ENCODE measurements around the gene TBXA2R. TPM values are rescaled to one million over a fixed set of nuclear protein-coding genes. Genes with fewer than 3 reads are reported as not detected.

The TBXA2R gene
- 0.15 and 0.22 TPM in 2 replicates for total RNA-seq (2014; rRNA removed; shearing (Covaris generic); ENCODE audit: low replicate concordance)

DNA sequence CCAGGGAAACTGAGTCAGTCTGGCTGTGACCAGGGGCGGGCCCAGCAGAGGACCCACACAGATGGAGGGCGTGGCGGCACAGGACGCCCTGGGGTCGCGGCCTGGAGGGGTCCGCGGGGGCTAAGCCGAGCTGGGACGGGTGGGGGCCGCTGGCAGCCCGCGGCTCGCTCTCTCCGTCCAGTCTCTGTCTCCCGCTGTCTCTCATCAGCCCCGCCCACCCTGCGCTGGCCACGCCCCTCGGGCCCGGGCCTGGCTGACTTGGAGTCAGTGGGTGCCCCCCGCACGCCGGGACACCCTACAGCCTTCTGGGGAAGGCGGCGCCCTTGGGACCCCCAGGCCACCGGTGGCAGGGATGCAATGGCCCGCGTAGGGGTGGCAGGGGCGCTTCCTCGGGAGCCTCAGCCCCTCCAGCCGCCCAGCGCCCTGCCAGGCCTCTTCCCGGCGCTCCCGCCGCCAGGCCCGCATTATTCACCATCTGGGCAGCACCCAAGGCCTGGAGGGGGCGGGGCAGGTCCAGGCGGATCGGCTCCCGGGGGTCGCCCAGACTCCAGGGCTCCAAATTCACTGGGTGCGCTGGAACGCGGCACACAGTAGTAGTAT, at the start of gene TBXA2R:
Gene TBXA2R (minus strand): TSS at position 186 of the 600 bp plus-strand sequence. CDS start 6,241 bp downstream, outside the sequence.
- H3K4me1 ChIP-seq (ENCODE audit: low read length): peaks cover 7% of the 10 kb centered on the region; the same call in 1 of the 2 replicates
- H3K4me3 ChIP-seq (ENCODE audit: low read length): no peak within 1 kb of the TSS
- H3K9me2 ChIP-seq (replicated peaks; ENCODE audit: insufficient read depth, low read length): no peaks in the 10 kb centered on the region
- H3K27me3 ChIP-seq (ENCODE audit: low read length): no peaks in the 10 kb centered on the region
- DNase-seq: peak; percentile 71
- H3K79me2 ChIP-seq (ENCODE audit: low read length): no peaks in the 10 kb centered on the region
- H3K9ac ChIP-seq (ENCODE audit: low read length): no peak within 1 kb of the TSS
- H3K4me2 ChIP-seq (ENCODE audit: low read depth, low read length, poor library complexity, severe bottlenecking): no peak within 1 kb of the TSS
- H4K20me1 ChIP-seq (ENCODE audit: insufficient read depth, low read depth, low read length): peaks cover 10% of the 10 kb centered on the region; the same call in 1 of the 2 replicates
- no peak within 1 kb of the TSS for H2AFZ ChIP-seq (ENCODE audit: low read length)
- no peak within 1 kb of the TSS for H3K27ac ChIP-seq (ENCODE audit: low read length)
- no peaks in the 10 kb centered on the region for H3K36me3 ChIP-seq (ENCODE audit: insufficient read depth, low read length)
- H3K9me3 ChIP-seq (ENCODE audit: low read length): no peaks in the 10 kb centered on the region

DNA sequence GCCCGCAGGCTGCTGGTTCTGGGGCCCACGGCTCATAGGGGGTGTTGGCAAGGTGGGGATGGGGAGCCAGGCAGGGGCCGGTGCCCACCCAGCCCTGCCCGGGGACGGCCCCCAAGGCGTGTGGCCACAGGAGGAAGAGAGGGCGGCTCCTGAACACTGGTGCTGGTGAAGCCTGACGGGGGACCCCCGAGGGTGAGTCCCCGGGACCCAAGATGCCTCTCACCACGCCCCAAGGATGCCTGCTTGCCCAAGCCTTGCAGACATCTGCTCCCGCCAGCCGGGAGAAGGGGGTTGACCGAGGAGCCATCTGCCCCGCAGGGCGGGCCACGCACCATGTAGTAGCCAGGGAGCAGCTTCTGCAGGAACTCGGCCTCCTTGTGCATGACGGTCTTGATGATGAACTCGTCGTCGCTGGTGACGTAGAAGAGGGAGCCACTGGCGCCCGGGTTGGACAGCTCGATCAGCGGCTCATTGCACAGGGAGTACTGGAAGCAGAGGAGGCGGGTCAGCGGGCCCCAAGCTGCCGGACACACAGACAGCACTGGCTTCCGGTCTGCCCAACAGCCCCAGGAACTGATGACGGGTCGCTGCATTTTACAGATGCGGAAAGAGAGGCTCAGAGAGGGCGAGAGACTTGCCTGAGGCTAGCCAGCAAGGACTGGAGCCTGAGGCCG, 49.5 kb upstream of the TBXA2R start:
- no peaks in the 10 kb centered on the region for H4K20me1 ChIP-seq (ENCODE audit: insufficient read depth, low read depth, low read length)
- peak overlapping the region; percentile 51 for H3K4me2 ChIP-seq (ENCODE audit: low read depth, low read length, poor library complexity, severe bottlenecking)
- H3K27me3 ChIP-seq (ENCODE audit: low read length): no peaks in the 10 kb centered on the region
- H3K9ac ChIP-seq (ENCODE audit: low read length): peak overlapping the region; percentile 37
- DNase-seq: no peak
- H3K9me3 ChIP-seq (ENCODE audit: low read length): no peaks in the 10 kb centered on the region
- H2AFZ ChIP-seq (ENCODE audit: low read length): no peak overlapping the region
- no peaks in the 10 kb centered on the region for H3K9me2 ChIP-seq (replicated peaks; ENCODE audit: insufficient read depth, low read length)
- H3K36me3 ChIP-seq (ENCODE audit: insufficient read depth, low read length): no peaks in the 10 kb centered on the region
- peak overlapping the region; percentile 58 for H3K27ac ChIP-seq (ENCODE audit: low read length)
- peaks cover 15% of the 10 kb centered on the region for H3K4me1 ChIP-seq (ENCODE audit: low read length)
- no peaks in the 10 kb centered on the region for H3K79me2 ChIP-seq (ENCODE audit: low read length)
- H3K4me3 ChIP-seq (ENCODE audit: low read length): no peak overlapping the region

DNA sequence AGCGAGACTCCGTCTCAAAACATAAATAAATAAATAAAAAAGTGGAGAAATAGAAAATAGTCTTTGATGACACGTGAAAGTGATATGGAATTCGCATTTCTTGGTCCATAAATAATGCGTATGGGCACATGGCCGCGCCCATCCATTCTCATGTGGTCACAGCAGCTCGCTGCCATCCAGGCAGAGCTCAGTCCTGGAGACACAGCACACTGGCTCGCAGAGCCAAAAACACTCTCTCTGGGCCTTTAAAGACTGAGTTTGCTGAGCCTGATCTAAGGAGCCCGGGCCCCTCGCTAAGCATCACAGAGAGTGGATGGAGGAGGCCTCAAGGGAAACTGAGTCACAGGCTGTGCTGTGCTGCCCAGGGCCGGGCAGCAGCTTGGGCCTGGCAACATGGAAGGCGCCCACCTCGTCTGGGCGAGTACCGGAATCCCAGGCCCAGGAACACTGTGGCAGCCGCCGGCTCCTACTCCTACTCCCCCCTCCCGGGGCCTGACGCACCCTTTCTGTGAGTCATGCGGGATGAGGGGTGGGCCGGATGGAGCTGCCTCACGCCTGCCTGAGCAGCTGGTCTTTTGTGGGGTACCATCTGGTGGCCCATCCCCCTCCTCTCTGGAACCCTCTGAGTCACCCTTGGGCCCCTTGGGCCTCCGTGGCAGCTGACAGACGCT, 48.9 kb upstream of the TBXA2R start:
- no peaks in the 10 kb centered on the region for H4K20me1 ChIP-seq (ENCODE audit: insufficient read depth, low read depth, low read length)
- DNase-seq: peak; percentile 85
- H3K27me3 ChIP-seq (ENCODE audit: low read length): no peaks in the 10 kb centered on the region
- no peaks in the 10 kb centered on the region for H3K36me3 ChIP-seq (ENCODE audit: insufficient read depth, low read length)
- H3K4me3 ChIP-seq (ENCODE audit: low read length): no peak overlapping the region
- no peak overlapping the region for H2AFZ ChIP-seq (ENCODE audit: low read length)
- peak overlapping the region; percentile 58 for H3K27ac ChIP-seq (ENCODE audit: low read length)
- H3K9ac ChIP-seq (ENCODE audit: low read length): peak overlapping the region; percentile 37; the same call in 1 of the 2 replicates
- no peaks in the 10 kb centered on the region for H3K9me2 ChIP-seq (replicated peaks; ENCODE audit: insufficient read depth, low read length)
- peaks cover 15% of the 10 kb centered on the region for H3K4me1 ChIP-seq (ENCODE audit: low read length)
- no peaks in the 10 kb centered on the region for H3K79me2 ChIP-seq (ENCODE audit: low read length)
- H3K9me3 ChIP-seq (ENCODE audit: low read length): no peaks in the 10 kb centered on the region
- peak overlapping the region; percentile 51 for H3K4me2 ChIP-seq (ENCODE audit: low read depth, low read length, poor library complexity, severe bottlenecking)

DNA sequence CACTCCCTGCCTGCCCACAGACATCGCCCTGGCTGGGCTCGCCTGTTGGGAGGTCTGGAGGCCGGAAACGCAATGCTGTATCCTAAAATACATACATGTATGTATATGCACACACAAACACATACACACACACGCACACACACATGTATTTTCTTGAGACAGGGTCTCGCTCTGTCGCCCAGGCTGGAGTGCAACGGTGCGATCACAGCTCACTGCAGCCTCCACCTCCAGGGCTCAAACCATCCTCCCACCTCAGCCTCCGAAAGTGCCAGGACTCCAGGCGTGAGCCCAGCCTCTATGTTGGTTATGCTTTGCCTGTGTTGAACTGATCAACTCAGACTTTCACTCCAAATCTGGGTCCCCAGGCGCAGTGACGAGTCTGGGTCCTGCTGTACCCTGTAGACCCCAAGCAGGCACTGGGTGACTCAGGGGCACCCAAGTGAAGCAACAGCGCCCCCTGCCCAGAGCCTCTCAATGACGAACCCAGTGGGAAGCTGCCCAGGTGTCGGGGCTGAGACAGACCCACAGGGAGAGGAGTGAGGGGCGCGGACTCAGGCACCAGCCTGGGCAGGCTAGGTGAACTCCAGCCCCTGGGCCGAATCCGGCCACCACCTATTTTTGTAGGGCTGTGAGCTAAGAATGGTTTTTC, 47.3 kb upstream of the TBXA2R start:
- H3K79me2 ChIP-seq (ENCODE audit: low read length): no peaks in the 10 kb centered on the region
- H3K27ac ChIP-seq (ENCODE audit: low read length): no peak overlapping the region
- no peaks in the 10 kb centered on the region for H4K20me1 ChIP-seq (ENCODE audit: insufficient read depth, low read depth, low read length)
- H3K36me3 ChIP-seq (ENCODE audit: insufficient read depth, low read length): no peaks in the 10 kb centered on the region
- no peak overlapping the region for H3K4me3 ChIP-seq (ENCODE audit: low read length)
- no peak overlapping the region for H3K9ac ChIP-seq (ENCODE audit: low read length)
- no peak overlapping the region for H2AFZ ChIP-seq (ENCODE audit: low read length)
- no peaks in the 10 kb centered on the region for H3K9me3 ChIP-seq (ENCODE audit: low read length)
- no peak overlapping the region for H3K4me2 ChIP-seq (ENCODE audit: low read depth, low read length, poor library complexity, severe bottlenecking)
- DNase-seq: peak; percentile 65
- H3K9me2 ChIP-seq (replicated peaks; ENCODE audit: insufficient read depth, low read length): no peaks in the 10 kb centered on the region
- H3K4me1 ChIP-seq (ENCODE audit: low read length): peaks cover 15% of the 10 kb centered on the region
- no peaks in the 10 kb centered on the region for H3K27me3 ChIP-seq (ENCODE audit: low read length)

DNA sequence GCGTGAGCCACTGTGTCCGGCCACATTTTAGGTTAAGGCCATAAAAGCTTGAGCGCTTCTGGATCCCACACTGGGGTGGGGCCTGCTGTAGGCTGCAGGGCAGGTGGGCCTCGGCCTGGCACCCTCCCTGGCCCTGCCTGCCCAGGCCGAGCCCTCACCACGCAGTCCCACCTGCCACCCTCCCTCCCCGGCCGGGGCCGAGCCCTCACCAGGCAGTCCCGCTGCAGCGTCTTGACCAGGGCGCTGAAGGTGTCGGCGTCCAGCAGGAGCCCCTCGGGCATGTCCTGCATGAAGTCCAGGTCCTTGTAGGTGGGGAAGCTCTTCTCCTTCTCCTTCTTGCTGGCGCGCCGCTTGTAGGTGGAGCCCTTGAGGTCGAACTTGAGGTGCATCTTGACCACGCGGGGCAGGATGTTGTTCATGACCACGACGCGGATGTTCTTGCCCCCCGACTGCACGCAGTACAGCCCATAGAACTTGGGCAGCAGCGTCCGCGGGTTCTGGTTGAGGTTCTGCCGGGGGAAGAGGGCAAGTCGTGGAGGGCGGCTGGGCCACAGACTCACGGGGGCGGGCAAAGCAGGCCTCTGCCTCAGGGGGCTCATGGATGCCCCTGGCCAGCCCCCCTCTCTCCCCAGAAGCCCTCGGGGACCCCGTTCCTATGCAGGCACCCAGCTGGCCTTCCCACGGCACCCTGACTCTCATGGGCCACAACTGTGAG, 46.6 kb upstream of the TBXA2R start:
- no peaks in the 10 kb centered on the region for H3K27me3 ChIP-seq (ENCODE audit: low read length)
- H3K36me3 ChIP-seq (ENCODE audit: insufficient read depth, low read length): no peaks in the 10 kb centered on the region
- no peak for DNase-seq
- no peaks in the 10 kb centered on the region for H4K20me1 ChIP-seq (ENCODE audit: insufficient read depth, low read depth, low read length)
- no peak overlapping the region for H3K4me2 ChIP-seq (ENCODE audit: low read depth, low read length, poor library complexity, severe bottlenecking)
- no peak overlapping the region for H3K27ac ChIP-seq (ENCODE audit: low read length)
- no peak overlapping the region for H3K9ac ChIP-seq (ENCODE audit: low read length)
- no peaks in the 10 kb centered on the region for H3K9me3 ChIP-seq (ENCODE audit: low read length)
- peaks cover 15% of the 10 kb centered on the region for H3K4me1 ChIP-seq (ENCODE audit: low read length)
- no peak overlapping the region for H3K4me3 ChIP-seq (ENCODE audit: low read length)
- no peak overlapping the region for H2AFZ ChIP-seq (ENCODE audit: low read length)
- H3K9me2 ChIP-seq (replicated peaks; ENCODE audit: insufficient read depth, low read length): no peaks in the 10 kb centered on the region
- H3K79me2 ChIP-seq (ENCODE audit: low read length): no peaks in the 10 kb centered on the region

DNA sequence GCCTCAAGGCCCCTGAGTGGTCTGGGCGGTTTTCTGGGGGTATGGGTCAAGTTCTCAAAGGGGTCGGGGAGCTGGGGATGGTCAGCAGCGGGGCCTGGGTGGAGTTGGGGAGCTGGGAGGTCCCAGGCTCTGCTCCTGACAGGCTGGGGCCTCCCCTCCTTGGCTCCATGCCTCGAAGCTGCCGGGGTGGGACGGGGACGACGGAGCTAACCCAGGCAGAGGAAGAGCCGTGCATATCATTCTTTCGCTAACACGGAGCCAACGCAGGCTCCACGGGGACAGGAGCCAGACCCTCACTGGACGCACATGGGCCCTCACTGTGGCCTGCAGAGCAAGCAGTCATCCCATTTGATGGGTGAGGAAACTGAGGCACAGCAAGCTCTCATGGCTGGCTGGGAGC, 45.7 kb upstream of the TBXA2R start:
- no peak overlapping the region for H2AFZ ChIP-seq (ENCODE audit: low read length)
- H4K20me1 ChIP-seq (ENCODE audit: insufficient read depth, low read depth, low read length): no peaks in the 10 kb centered on the region
- peaks cover 15% of the 10 kb centered on the region for H3K4me1 ChIP-seq (ENCODE audit: low read length)
- H3K27me3 ChIP-seq (ENCODE audit: low read length): no peaks in the 10 kb centered on the region
- H3K79me2 ChIP-seq (ENCODE audit: low read length): no peaks in the 10 kb centered on the region
- H3K4me3 ChIP-seq (ENCODE audit: low read length): no peak overlapping the region
- H3K9me3 ChIP-seq (ENCODE audit: low read length): no peaks in the 10 kb centered on the region
- H3K27ac ChIP-seq (ENCODE audit: low read length): no peak overlapping the region
- no peak overlapping the region for H3K9ac ChIP-seq (ENCODE audit: low read length)
- DNase-seq: no peak
- H3K9me2 ChIP-seq (replicated peaks; ENCODE audit: insufficient read depth, low read length): no peaks in the 10 kb centered on the region
- no peaks in the 10 kb centered on the region for H3K36me3 ChIP-seq (ENCODE audit: insufficient read depth, low read length)
- H3K4me2 ChIP-seq (ENCODE audit: low read depth, low read length, poor library complexity, severe bottlenecking): no peak overlapping the region

DNA sequence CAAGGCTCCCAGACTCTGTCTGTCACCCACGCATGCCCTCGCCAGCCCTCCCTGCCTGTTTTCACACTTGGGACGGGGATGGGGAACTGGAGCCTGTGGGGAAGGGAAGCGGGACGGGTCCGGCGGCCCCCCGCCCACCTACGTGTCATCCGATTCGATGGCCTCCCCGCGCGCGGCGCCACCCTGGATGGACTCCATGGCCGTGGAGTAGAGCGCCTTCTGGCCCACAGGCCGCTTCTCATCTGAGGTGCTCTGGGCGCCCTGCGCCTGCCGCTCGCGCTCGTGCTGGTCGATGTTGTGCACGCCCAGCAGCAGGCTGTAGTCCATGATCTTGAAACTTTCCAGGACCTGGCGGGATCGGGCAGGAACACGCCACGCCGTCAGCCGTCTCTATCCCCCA, 45.0 kb upstream of the TBXA2R start:
- H3K27ac ChIP-seq (ENCODE audit: low read length): no peak overlapping the region
- H2AFZ ChIP-seq (ENCODE audit: low read length): no peak overlapping the region
- no peak overlapping the region for H3K9ac ChIP-seq (ENCODE audit: low read length)
- no peaks in the 10 kb centered on the region for H3K36me3 ChIP-seq (ENCODE audit: insufficient read depth, low read length)
- H3K9me2 ChIP-seq (replicated peaks; ENCODE audit: insufficient read depth, low read length): no peaks in the 10 kb centered on the region
- no peak for DNase-seq
- H3K9me3 ChIP-seq (ENCODE audit: low read length): no peaks in the 10 kb centered on the region
- no peaks in the 10 kb centered on the region for H3K27me3 ChIP-seq (ENCODE audit: low read length)
- no peak overlapping the region for H3K4me3 ChIP-seq (ENCODE audit: low read length)
- no peaks in the 10 kb centered on the region for H3K79me2 ChIP-seq (ENCODE audit: low read length)
- no peak overlapping the region for H3K4me2 ChIP-seq (ENCODE audit: low read depth, low read length, poor library complexity, severe bottlenecking)
- H3K4me1 ChIP-seq (ENCODE audit: low read length): peaks cover 14% of the 10 kb centered on the region
- H4K20me1 ChIP-seq (ENCODE audit: insufficient read depth, low read depth, low read length): no peaks in the 10 kb centered on the region

All from Karpas-422 (cell line).